Ovary (tissue), 9 donors: ENCODE data around the gene AQP1. TPM values are rescaled to one million over a fixed set of nuclear protein-coding genes. Genes with fewer than 3 reads are reported as not detected.

Experiments
- DNase-seq, 5 donors: peaks; one replicate each; pipeline ENCODE4 v3.0.0-alpha.2; 2019 to 2020
- H3K27ac ChIP-seq, 2 donors: fragments of 200-600 bp; one replicate each; pipeline versions ENCODE4 v1.5.1 to v1.8.0; 2019 to 2022
- H3K27me3 ChIP-seq: fragments of 200-600 bp; one replicate; pipeline ENCODE4 v1.8.0; 2022
- H3K36me3 ChIP-seq: fragments of 200-600 bp; sonication (generic); one replicate; pipeline ENCODE4 v1.5.1; 2019
- H3K4me1 ChIP-seq: one replicate; pipeline ENCODE4 v1.8.1; 2013; ENCODE audit warnings: mild to moderate bottlenecking, moderate library complexity; ENCODE audit not compliant: insufficient read depth
- H3K4me3 ChIP-seq: fragments of 200-600 bp; sonication (generic); one replicate; pipeline ENCODE4 v1.5.1; 2017
- H3K9me3 ChIP-seq, 2 donors: fragments of 200-600 bp in 1 of 2; sonication (generic) in 1 of 2; one replicate each; pipeline versions ENCODE4 v1.5.1 to v1.8.1; 2013 to 2019; ENCODE audit warnings: mild to moderate bottlenecking in 1 of 2, moderate library complexity in 1 of 2
- CTCF ChIP-seq, 3 donors: fragments of 450-650 bp in 2 of 3; fragments of 200-600 bp in 1 of 3; IDR thresholded peaks; one replicate each; pipeline versions ENCODE4 v1.5.1 to v1.8.0; 2016 to 2022; ENCODE audit warnings: antibody characterized with exemption in 3 of 3, mild to moderate bottlenecking in 1 of 3
- EP300 ChIP-seq: sonication (generic); formaldehyde crosslinking; IDR thresholded peaks from one replicate; pipeline ENCODE4 v1.6.1; 2017; ENCODE audit warnings: antibody characterized with exemption
- POLR2A ChIP-seq: fragments of 450-650 bp; IDR thresholded peaks from one replicate; pipeline ENCODE4 v1.6.1; 2017; ENCODE audit warnings: antibody characterized with exemption, mild to moderate bottlenecking, moderate library complexity
- WGBS, 3 donors: extraction: QIAGEN DNeasy Blood & Tissue Kit in 1 of 3; methylation state at CpG; one replicate each; pipeline versions ENCODE4 v1.1.5 to v1.1.7; 2013 to 2017; 5-methylcytosine and 5-hydroxymethylcytosine counted together
- intact Hi-C, 4 donors: fragments of 100-400 bp; cut with DNase I; formaldehyde crosslinking; loops; one replicate each; pipeline versions ENCODE4 v1.11.0 to v1.15.1; 2022 to 2023
- polyA plus RNA-seq, 2 donors: library from polyadenylated mRNA; stranded (reverse); fragments of 200-250 nt in 1 of 2; fragments of 350-450 nt in 1 of 2; fragmentation: Illumina TruSeq in 1 of 2; extraction: RNeasy Lipid Tissue Mini Kit (QIAGEN cat#74804) in 1 of 2; gene quantifications; one replicate each; pipeline ENCODE4 v1.2.3, GENCODE V29; 2013 to 2014
- total RNA-seq, 7 donors: library from RNA; depleted of rRNA in 2 of 7; stranded (reverse); fragments of >200 nt in 2 of 7; fragmentation: NEBNext Ultra II Directional in 3 of 7; extraction: Animal tissue kit (Norgen Biotek cat#: 25700) in 3 of 7; gene quantifications; one replicate each; pipeline versions ENCODE4 v1.1.0 to v1.2.4, GENCODE V29; 2016 to 2023
- donor health status: DM: no; HTN: no; CAD: no; lungs with moderate emphysema.
- donor health status: DM: no; HTN: no; CAD: no.
- donor health status: Bipolar disorder and iron deficiency.
- donor health status: DM: yes; HTN: yes; CAD: no.
- donor health status: DM: no; HTN: no; CAD: no.
- donor health status: DM: yes; HTN: yes; CAD: no.

The AQP1 gene
- total and polyA plus RNA-seq, 9 donors: 10.2 to 151 (median 54.4) TPM

GRCh38 chr7:30932562-30932961 is 20.9 kb downstream of the AQP1 start:
- Histone ChIP-seq H3K4me1 (peaks cover 2% of the 10 kb centered on the region), H3K36me3 (no peaks in the 10 kb centered on the region), H3K9me3 (no peaks in the 10 kb centered on the region), H3K4me3 (no peak overlapping the region), H3K27me3 (no peaks in the 10 kb centered on the region), H3K27ac (no peak overlapping the region)
- no peak for TF ChIP-seq CTCF (IDR thresholded peaks at IDR 0.05)
- no peak for TF ChIP-seq EP300
- TF ChIP-seq POLR2A: no peak
- no peak for DNase-seq
- WGBS, 3 donors: 76 to 88% (median 85%) methylated on average over 6 of the region's 6 CpGs
- intact Hi-C loops: no loop called here

- Histone ChIP-seq H3K27ac (no peak overlapping the region), H3K36me3 (no peaks in the 10 kb centered on the region), H3K4me1 (peaks cover 3% of the 10 kb centered on the region), H3K27me3 (no peaks in the 10 kb centered on the region), H3K4me3 (no peak overlapping the region), H3K9me3 (no peaks in the 10 kb centered on the region)
- intact Hi-C loops: no loop called here
- peak in 1 of 5 donors; percentile 4 for DNase-seq
- 83 to 87% (median 85%) methylated on average over 26 of the region's 26 CpGs for WGBS, 3 donors
- TF ChIP-seq POLR2A: no peak
- TF ChIP-seq EP300: no peak
- no peak for TF ChIP-seq CTCF (IDR thresholded peaks at IDR 0.05)
These were observed 21.7 kb downstream of the AQP1 start for GRCh38 chr7:30933124-30933974.

- Histone ChIP-seq H3K36me3 (no peaks in the 10 kb centered on the region), H3K27me3 (no peaks in the 10 kb centered on the region), H3K4me1 (peaks cover 6% of the 10 kb centered on the region), H3K4me3 (no peak overlapping the region), H3K27ac (no peak overlapping the region), H3K9me3 (no peaks in the 10 kb centered on the region)
- TF ChIP-seq CTCF (IDR thresholded peaks at IDR 0.05): no peak
- TF ChIP-seq POLR2A: no peak
- no peak for TF ChIP-seq EP300
- intact Hi-C loops: no loop called here
- DNase-seq: no peak
- WGBS, 3 donors: 92 to 94% (median 93%) methylated on average over 5 of the region's 5 CpGs
These were observed 22.6 kb downstream of the AQP1 start for GRCh38 chr7:30934225-30934624.

GRCh38 chr7:30934732-30935568 is 23.3 kb downstream of the AQP1 start:
- Histone ChIP-seq H3K36me3 (no peaks in the 10 kb centered on the region), H3K27ac (no peak overlapping the region), H3K27me3 (no peaks in the 10 kb centered on the region), H3K4me1 (peaks cover 6% of the 10 kb centered on the region), H3K9me3 (no peaks in the 10 kb centered on the region), H3K4me3 (no peak overlapping the region)
- TF ChIP-seq CTCF (IDR thresholded peaks at IDR 0.05) (no peak), POLR2A (no peak), EP300 (no peak)
- 77 to 81% (median 81%) methylated on average over 6 of the region's 6 CpGs for WGBS, 3 donors
- intact Hi-C loops: no loop called here
- DNase-seq: no peak
